HepG2 (cell line): ENCODE results near the gene CABLES1. TPM values are rescaled to one million over a fixed set of nuclear protein-coding genes. Genes with fewer than 3 reads are reported as not detected.
"Not testable (repeated sequence)": the region's sequence is repeated elsewhere in the genome, so short reads cannot be mapped to it uniquely, and the experiment has no call there.

Experiments used
- ATAC-seq: fragments of 200-7000 bp; cut with Tn5 transposase; 3 replicates; pipeline ENCODE4 v1.9.1; 2020; ENCODE audit warnings: mild to moderate bottlenecking, moderate library complexity
- BruUV-seq: library from RNA; stranded (reverse); fragments of 400-500 nt; replicated peaks from 2 replicates; lab custom pipeline; 2021; lab: Mats Ljungman, UMichigan
- CTCF ChIA-PET: fragments of 300-600 bp; formaldehyde crosslinking; extraction: SDS; loops from one replicate; lab custom pipeline; 2021; ENCODE audit warnings: low total read pairs, inconsistent platforms, low intra/inter-chr PET ratio; lab: Yijun Ruan, JAX
- POLR2A ChIA-PET: fragments of 350-600 bp; sonication (Branson Sonifier 250); formaldehyde crosslinking; loops from one replicate; lab custom pipeline; 2020; ENCODE audit warnings: antibody characterized with exemption, inconsistent platforms; lab: Yijun Ruan, JAX
- DNase-seq: peaks from one replicate; pipeline ENCODE4 v3.0.0-alpha.2; 2015; ENCODE audit warnings: low spot score
- FAIRE-seq: peaks from 3 replicates; lab custom pipeline; 2011; peaks lifted over from hg19 to GRCh38; lab: Jason Lieb, UNC
- H2AFZ ChIP-seq: one replicate; pipeline ENCODE4 v1.6.1; 2011; ENCODE audit warnings: low read length, inconsistent platforms
- H3K27ac ChIP-seq: fragments of 300-600 bp; 3 replicates; pipeline ENCODE4 v1.8.0; 2011; ENCODE audit warnings: mixed run types, mild to moderate bottlenecking, mixed read lengths, low read length, inconsistent platforms; ENCODE audit not compliant: insufficient read depth; ENCODE audit errors: extremely low read length
- H3K27me3 ChIP-seq, 2 experiments: fragments of 200-600 bp in 1 of 2; 2 replicates in 1 of 2; 3 replicates in 1 of 2; pipeline versions ENCODE4 v1.6.0 to v1.8.0; 2011; ENCODE audit warnings: low read length in 2 of 2, mild to moderate bottlenecking in 2 of 2, moderate library complexity in 2 of 2, inconsistent platforms in 1 of 2; ENCODE audit not compliant: insufficient read depth in 2 of 2, control insufficient read depth in 1 of 2
- H3K36me3 ChIP-seq, 2 experiments: fragments of 200-600 bp in 1 of 2; replicated peaks in 1 of 2; 2 replicates in 1 of 2; 3 replicates in 1 of 2; pipeline versions ENCODE4 v1.5.1 to v1.8.0; 2011; ENCODE audit warnings: low read length in 2 of 2, inconsistent platforms in 1 of 2; ENCODE audit not compliant: insufficient read depth in 2 of 2, control insufficient read depth in 1 of 2
- H3K4me1 ChIP-seq: 2 replicates; pipeline ENCODE4 v1.5.1; 2012; ENCODE audit warnings: low read length, inconsistent platforms; ENCODE audit not compliant: insufficient read depth
- H3K4me2 ChIP-seq: 2 replicates; pipeline ENCODE4 v1.6.0; 2011; ENCODE audit warnings: low read depth, low read length, inconsistent platforms
- H3K4me3 ChIP-seq, 3 experiments: fragments of 200-600 bp in 1 of 3; sonication (generic), shearing (Covaris generic) in 1 of 3; replicated peaks in 1 of 3; 2 replicates each; pipeline ENCODE4 v1.5.1; 2011 to 2016; ENCODE audit warnings: low read length in 3 of 3, inconsistent platforms in 2 of 3, low read depth in 2 of 3, mild to moderate bottlenecking in 2 of 3, control low read depth in 1 of 3, mixed read lengths in 1 of 3; ENCODE audit not compliant: insufficient read depth in 1 of 3
- H3K79me2 ChIP-seq: one replicate; pipeline ENCODE4 v1.6.1; 2011; ENCODE audit warnings: low read length, inconsistent platforms; ENCODE audit not compliant: insufficient read depth
- H3K9ac ChIP-seq: 2 replicates; pipeline ENCODE4 v1.6.0; 2011; ENCODE audit warnings: mild to moderate bottlenecking, low read depth, low read length, inconsistent platforms; ENCODE audit not compliant: insufficient read depth
- H3K9me3 ChIP-seq: 2 replicates; pipeline ENCODE4 v1.5.1; 2012; ENCODE audit warnings: mild to moderate bottlenecking, low read length
- H4K20me1 ChIP-seq: 2 replicates; pipeline ENCODE4 v1.6.0; 2011; ENCODE audit warnings: inconsistent platforms, mild to moderate bottlenecking, low read length, moderate library complexity; ENCODE audit not compliant: insufficient read depth
- CEBPB ChIP-seq: IDR thresholded peaks from 2 replicates; pipeline ENCODE4 v1.6.1; 2011; ENCODE audit warnings: low read depth, low read length, improper control_type of control experiment, borderline replicate concordance
- CTCF ChIP-seq: sonication (generic); formaldehyde crosslinking; IDR thresholded peaks from 2 replicates; pipeline ENCODE4 v1.5.0; 2020; ENCODE audit warnings: mild to moderate bottlenecking, missing genetic modification reagents, moderate library complexity
- NFE2L1 ChIP-seq: sonication (generic); formaldehyde crosslinking; IDR thresholded peaks from 2 replicates; pipeline ENCODE4 v1.4.0; 2020; ENCODE audit warnings: missing genetic modification reagents, mild to moderate bottlenecking, borderline replicate concordance
- RAD21 ChIP-seq: fragments of 450-650 bp; formaldehyde crosslinking; IDR thresholded peaks from 2 replicates; pipeline ENCODE4 v1.5.0; 2020; ENCODE audit warnings: mild to moderate bottlenecking
- RCOR2 ChIP-seq: IDR thresholded peaks from 2 replicates; pipeline ENCODE4 v1.6.1; 2016; ENCODE audit warnings: missing biosample characterization, missing genetic modification reagents
- ZMYM3 ChIP-seq: sonication (generic); formaldehyde crosslinking; IDR thresholded peaks from 2 replicates; pipeline ENCODE4 v1.5.1; 2020; ENCODE audit warnings: mild to moderate bottlenecking, missing genetic modification reagents
- WGBS: methylation state at CpG from one replicate; pipeline ENCODE4 v1.1.6; 2017; ENCODE audit warnings: low lambda C conversion rate; 5-methylcytosine and 5-hydroxymethylcytosine counted together
- in situ Hi-C: cut with HindIII; loops from 2 replicates; pipeline ENCODE4 v1.10.0; 2017; ENCODE audit warnings: low pct_unique_long_range_greater_than_20kb; ENCODE audit not compliant: extremely low pct_ligation_motif_present
- intact Hi-C: fragments of 100-400 bp; cut with micrococcal nuclease; formaldehyde crosslinking; loops from one replicate; pipeline ENCODE4 v1.10.0; 2022; ENCODE audit not compliant: unreplicated experiment
- polyA plus RNA-seq, 8 experiments: library from polyadenylated mRNA; depleted of rRNA in 3 of 8; stranded (reverse) in 7 of 8; unstranded in 1 of 8; fragments of >200 nt; fragmentation: Illumina TruSeq in 4 of 8; extraction: Trizol in 4 of 8; gene quantifications; 2 replicates each; pipeline versions ENCODE4 v1.2.1 to v1.2.3, GENCODE V29; 2011 to 2016; ENCODE audit warnings: low read depth in 4 of 8, missing spikeins in 1 of 8, mixed read lengths in 1 of 8; ENCODE audit not compliant: insufficient read depth in 1 of 8
- total RNA-seq, 5 experiments: library from RNA; depleted of rRNA; stranded (reverse); fragments of >200 nt; fragmentation: Illumina TruSeq; extraction: Trizol; gene quantifications; 2 replicates each; pipeline ENCODE4 v1.2.3, GENCODE V29; 2016; ENCODE audit warnings: low read depth in 1 of 5

The CABLES1 gene
- total and polyA plus RNA-seq, 2 of the 13 experiments (the other 11 are each of a cell fraction or from before 2014, with no cell fraction given), result 14.7 to 25.8 TPM

- peak; percentile 49 for TF ChIP-seq CTCF (CRISPR knock-in tag)
- TF ChIP-seq ZMYM3, result peak; percentile 56; the same call in 1 of the 2 replicates
- 0 out of 2 replicates have a peak, but pooled peaks have one; percentile 24 for TF ChIP-seq RCOR2
- no peak for TF ChIP-seq RAD21
- no peak for TF ChIP-seq NFE2L1
- TF ChIP-seq, all 625 proteins: peak for 9
These were observed 39.8 kb upstream of the CABLES1 start (continued) for GRCh38 chr18:23095463-23095862.

- WGBS, result 55% methylated on average over 8 of the region's 8 CpGs
- H3K4me2 ChIP-seq, in situ Hi-C loops, H3K27me3 ChIP-seq, H3K9ac ChIP-seq, H3K79me2 ChIP-seq, ATAC-seq, DNase-seq, CTCF ChIA-PET, intact Hi-C loops, BruUV-seq, H3K9me3 ChIP-seq, H3K36me3 ChIP-seq, H2AFZ ChIP-seq, H4K20me1 ChIP-seq, FAIRE-seq, H3K4me3 ChIP-seq, POLR2A ChIA-PET, H3K27ac ChIP-seq: not testable (repeated sequence)
- peak; percentile 22; the same call in 1 of the 2 replicates for TF ChIP-seq CEBPB
- peaks cover 59% of the 10 kb centered on the region for H3K4me1 ChIP-seq
These were observed 38.3 kb upstream of the CABLES1 start for GRCh38 chr18:23097016-23097415.
